ENCODE results near the gene MASP2. TPM values are rescaled to one million over a fixed set of nuclear protein-coding genes. Genes with fewer than 3 reads are reported as not detected.

MASP2 gene
- total RNA-seq, 1 donor from 2014 or later = not detected

Other genes with a start within 250 kb of the MASP2 start
- gene TARDBP, start 34.6 kb downstream of the MASP2 start, total RNA-seq = 106 TPM
- gene SRM, start 12.8 kb upstream of the MASP2 start, total RNA-seq = 47.2 TPM
- 15.8 TPM for gene EXOSC10, start 52.6 kb upstream of the MASP2 start, total RNA-seq
- gene ANGPTL7, start 142.1 kb upstream of the MASP2 start, total RNA-seq = 0.89 TPM
- gene MTOR, start 215.3 kb upstream of the MASP2 start, total RNA-seq = 26.9 TPM
- 10.1 TPM for gene UBIAD1, start 226.0 kb upstream of the MASP2 start, total RNA-seq